ENCODE data around the gene RIMKLB.
"Not testable (repeated sequence)": the region's sequence is repeated elsewhere in the genome, so short reads cannot be mapped to it uniquely, and the experiment has no call there.

The RIMKLB gene

DNA sequence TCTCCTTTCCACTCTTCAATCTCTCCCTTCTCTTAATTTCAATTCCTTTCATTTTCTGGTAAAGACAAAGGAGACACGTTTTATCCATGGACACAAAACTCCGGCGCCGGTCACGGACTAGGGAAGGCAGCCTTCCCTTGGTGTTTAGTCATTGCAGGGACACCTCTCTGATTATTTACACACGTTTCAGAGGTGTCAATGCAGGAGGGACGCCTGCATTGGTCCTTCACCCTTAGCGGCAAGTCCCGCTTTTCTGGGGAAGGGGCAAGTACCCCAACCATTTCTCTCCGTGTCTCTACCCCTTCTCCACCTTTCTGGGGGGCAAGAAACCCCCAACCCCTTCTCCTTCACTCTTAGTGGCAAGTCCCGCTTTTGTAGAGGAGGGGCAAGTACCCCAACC lies 107.7 kb downstream of the RIMKLB start:
- not testable (repeated sequence) for H3K9me3 Mint-ChIP-seq; H3K27me3 Mint-ChIP-seq (ENCODE audit: low read depth); H3K4me1 Mint-ChIP-seq (ENCODE audit: low read depth); H3K4me3 Mint-ChIP-seq; H3K36me3 Mint-ChIP-seq (ENCODE audit: low read depth); H3K27ac Mint-ChIP-seq

DNA sequence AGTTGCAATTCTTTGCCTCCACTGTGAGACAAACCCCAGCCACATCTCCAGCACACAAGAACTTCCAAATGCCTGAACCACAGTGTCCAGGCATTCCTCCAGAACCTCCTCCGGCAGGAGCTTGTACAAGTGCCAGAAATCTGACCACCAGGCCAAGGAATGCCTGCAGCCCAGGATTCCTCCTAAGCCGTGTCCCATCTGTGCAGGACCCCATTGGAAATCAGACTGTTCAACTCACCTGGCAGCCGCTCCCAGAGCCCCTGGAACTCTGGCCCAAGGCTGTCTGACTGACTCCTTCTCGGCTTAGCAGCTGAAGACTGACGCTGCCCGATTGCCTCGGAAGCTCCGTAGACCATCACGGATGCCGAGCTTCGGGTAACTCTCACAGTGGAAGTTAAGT lies 109.3 kb downstream of the RIMKLB start:
- H3K4me1 Mint-ChIP-seq (ENCODE audit: low read depth); H3K27ac Mint-ChIP-seq; H3K27me3 Mint-ChIP-seq (ENCODE audit: low read depth); H3K4me3 Mint-ChIP-seq; H3K9me3 Mint-ChIP-seq; H3K36me3 Mint-ChIP-seq (ENCODE audit: low read depth): not testable (repeated sequence)

DNA sequence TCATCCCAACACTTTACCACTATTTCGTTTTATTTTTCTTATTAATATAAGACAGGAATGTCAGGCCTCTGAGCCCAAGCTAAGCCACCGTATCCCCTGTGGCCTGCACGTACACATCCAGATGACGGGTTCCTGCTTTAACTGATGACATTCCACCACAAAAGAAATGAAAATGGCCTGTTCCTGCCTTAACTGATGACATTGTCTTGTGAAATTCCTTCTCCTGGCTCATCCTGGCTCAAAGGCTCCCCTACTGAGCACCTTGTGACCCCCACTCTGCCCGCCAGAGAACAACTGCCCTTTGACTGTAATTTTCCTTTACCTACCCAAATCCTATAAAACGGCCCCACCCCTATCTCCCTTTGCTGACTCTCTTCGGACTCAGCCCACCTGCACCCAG lies 112.3 kb downstream of the RIMKLB start:
- H3K4me1 Mint-ChIP-seq (ENCODE audit: low read depth); H3K27ac Mint-ChIP-seq; H3K27me3 Mint-ChIP-seq (ENCODE audit: low read depth); H3K9me3 Mint-ChIP-seq; H3K36me3 Mint-ChIP-seq (ENCODE audit: low read depth); H3K4me3 Mint-ChIP-seq: not testable (repeated sequence)

DNA sequence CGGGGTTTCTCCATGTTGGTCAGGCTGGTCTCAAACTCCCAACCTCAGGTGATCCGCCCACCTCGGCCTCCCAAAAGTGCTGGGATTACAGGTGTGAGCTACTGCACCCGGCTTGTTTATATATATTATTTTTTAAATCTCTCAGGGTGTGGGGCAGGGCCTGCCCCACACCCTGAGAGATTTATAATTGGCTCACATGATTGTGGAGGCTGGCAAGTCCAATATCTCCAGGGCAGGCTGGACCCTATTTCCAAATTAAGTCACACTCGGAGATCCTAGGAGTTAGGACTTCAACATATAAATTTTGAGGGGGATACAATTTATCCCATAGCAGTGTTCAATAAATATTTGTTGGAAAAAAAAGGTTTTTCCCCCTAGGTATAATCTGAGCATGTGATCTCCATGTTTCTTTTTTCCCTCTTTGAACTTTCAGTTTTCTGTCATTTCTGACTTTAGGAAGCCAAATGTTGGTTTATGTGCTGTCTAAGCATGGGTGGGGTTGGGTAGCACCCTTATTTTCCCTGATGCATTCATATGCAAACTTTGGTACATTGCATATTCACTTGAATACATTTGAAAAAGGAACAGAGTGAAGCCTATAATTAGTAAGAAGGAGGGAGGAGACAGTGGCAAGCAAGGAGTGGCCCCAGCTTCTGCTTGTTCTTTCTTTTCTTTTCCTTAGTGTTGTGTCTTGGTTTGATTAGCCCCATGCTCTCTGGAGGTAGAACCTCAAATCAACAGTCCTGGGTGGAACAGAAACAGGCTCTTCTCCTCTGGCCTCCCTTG lies 116.0 kb downstream of the RIMKLB start:
- Mint-ChIP-seq H3K27ac (no peak overlapping the region), H3K9me3 (no peaks in the 10 kb centered on the region), H3K4me3 (no peak overlapping the region), H3K36me3 (ENCODE audit: low read depth) (no peaks in the 10 kb centered on the region), H3K4me1 (ENCODE audit: low read depth) (no peaks in the 10 kb centered on the region), H3K27me3 (ENCODE audit: low read depth) (no peaks in the 10 kb centered on the region)

DNA sequence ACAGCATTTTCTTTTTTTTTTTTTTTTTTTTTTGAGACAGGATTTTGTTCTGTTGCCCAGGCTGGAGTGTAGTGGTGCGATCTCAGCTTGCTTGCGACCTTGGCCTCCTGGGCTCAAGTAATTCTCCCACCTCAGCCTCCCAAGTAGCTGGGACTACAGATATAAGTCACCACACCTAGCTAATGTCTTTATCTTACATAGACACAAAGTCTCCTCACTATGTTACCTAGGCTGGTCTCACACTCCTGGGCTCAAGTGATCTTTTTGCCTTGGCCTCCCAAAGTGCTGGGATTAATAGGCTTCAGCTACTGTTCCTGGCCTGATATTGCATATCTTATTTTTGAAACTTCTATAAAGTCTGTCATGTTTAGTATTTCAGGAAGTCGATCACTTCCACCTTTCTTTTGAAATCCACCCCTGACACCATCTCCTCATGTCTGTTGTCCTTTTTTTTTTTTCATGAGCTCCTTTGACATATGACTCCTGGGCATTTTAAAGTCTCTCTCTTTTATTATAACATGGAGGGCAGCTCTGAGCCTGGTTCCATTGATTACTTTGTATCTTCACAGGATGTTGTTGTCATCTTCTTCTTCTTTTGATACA lies 118.8 kb downstream of the RIMKLB start:
- H3K36me3 Mint-ChIP-seq (ENCODE audit: low read depth) = no peaks in the 10 kb centered on the region
- no peaks in the 10 kb centered on the region for H3K4me1 Mint-ChIP-seq (ENCODE audit: low read depth)
- H3K9me3 Mint-ChIP-seq = no peaks in the 10 kb centered on the region
- H3K27ac Mint-ChIP-seq = no peak overlapping the region
- no peaks in the 10 kb centered on the region for H3K27me3 Mint-ChIP-seq (ENCODE audit: low read depth)
- no peak overlapping the region for H3K4me3 Mint-ChIP-seq

DNA sequence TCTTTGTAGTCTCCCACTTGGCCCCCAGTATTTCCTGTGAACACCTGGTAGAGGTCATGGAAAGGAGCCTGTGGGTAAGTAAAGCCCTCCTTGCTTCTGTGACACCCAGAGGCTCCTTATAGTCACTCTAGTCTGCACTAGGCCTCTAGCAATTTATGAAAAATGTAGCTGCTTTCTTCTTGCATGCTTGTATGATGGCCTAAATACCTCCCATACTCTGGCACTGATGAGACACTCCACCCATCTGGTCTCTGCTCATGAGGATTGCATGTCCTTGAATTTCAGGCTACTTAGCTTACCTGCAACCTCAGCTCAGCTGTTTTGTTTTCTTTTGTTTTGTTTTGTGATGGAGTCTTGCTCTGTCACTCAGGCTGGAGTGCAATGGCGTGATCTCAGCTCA lies 120.1 kb downstream of the RIMKLB start:
- Mint-ChIP-seq H3K9me3 (no peaks in the 10 kb centered on the region), H3K4me3 (no peak overlapping the region), H3K4me1 (ENCODE audit: low read depth) (no peaks in the 10 kb centered on the region), H3K27ac (no peak overlapping the region), H3K36me3 (ENCODE audit: low read depth) (no peaks in the 10 kb centered on the region), H3K27me3 (ENCODE audit: low read depth) (no peaks in the 10 kb centered on the region)

DNA sequence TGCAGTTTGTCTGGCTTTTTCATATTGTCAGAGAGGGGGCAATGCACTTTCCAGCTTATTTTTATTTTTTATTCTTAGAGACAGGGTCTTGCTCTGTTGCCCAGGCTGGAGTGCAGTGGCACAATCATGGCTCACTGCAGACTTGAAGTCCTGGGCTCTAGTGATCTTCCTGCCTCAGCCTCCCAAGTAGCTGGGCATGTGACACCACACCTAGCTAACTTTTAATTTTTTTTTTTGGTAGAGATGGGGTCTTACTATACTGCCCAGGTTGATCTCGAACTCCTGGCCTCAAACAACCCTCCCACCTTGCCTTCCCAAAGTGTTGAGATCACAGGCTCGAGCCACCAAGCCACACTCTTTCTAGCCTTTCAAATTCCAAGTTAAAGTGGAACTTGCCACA lies 120.7 kb downstream of the RIMKLB start:
- H3K4me3 Mint-ChIP-seq = no peak overlapping the region
- H3K4me1 Mint-ChIP-seq (ENCODE audit: low read depth) = no peaks in the 10 kb centered on the region
- peaks cover 3% of the 10 kb centered on the region for H3K27me3 Mint-ChIP-seq (ENCODE audit: low read depth)
- H3K27ac Mint-ChIP-seq = no peak overlapping the region
- H3K36me3 Mint-ChIP-seq (ENCODE audit: low read depth) = no peaks in the 10 kb centered on the region
- H3K9me3 Mint-ChIP-seq = no peaks in the 10 kb centered on the region

DNA sequence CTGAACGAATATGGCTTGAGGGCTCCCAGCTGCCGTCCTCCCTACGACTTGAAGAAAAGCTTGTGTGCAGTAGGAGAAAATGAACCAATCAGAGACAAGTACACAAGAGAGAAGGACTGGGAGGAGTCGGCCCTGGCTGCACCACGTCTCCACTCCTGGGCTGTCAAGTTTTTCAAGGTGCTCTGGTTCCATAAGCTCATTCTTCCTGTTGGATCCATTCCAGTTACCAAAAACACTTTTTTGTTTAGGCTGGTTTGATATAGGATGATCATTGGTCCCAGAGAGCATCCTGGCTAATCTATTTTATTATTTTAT lies 121.8 kb downstream of the RIMKLB start:
- Mint-ChIP-seq H3K4me3 (no peak overlapping the region), H3K36me3 (ENCODE audit: low read depth) (no peaks in the 10 kb centered on the region)

DNA sequence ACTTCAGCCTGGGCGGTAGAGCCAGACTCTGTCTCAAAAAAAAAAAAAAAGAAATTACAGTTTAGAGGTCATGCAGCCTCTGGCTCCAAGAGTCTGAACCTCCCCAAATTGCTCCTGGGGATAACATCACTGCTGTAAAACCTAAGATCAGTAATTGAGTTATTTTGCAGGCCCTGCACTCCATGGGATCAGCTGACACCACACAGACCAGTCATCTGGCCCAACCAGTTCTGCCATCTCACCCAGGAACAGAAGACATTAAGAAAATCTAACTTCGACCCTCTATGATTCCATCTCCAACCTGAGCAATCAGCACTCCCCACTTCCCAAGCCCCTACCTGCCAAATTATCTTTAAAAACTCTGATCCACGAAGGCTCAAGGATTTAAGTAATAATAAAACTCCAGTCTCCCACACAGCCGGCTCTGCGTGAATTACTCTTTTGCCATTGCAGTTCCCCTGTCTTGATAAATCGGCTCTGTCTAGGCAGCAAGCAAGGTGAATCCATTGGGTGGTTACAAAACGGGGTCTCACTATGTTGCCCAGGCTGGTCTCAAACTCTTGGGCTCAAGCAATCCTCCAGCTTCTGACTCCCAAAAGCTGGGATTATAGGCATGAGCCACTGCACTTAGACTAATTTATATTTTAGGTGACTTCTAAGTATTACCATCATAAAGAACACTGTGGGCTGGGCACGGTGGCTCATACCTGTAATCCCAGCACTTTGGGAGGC lies 123.1 kb downstream of the RIMKLB start:
- not testable (repeated sequence) for H3K9me3 Mint-ChIP-seq; H3K36me3 Mint-ChIP-seq (ENCODE audit: low read depth); H3K4me1 Mint-ChIP-seq (ENCODE audit: low read depth); H3K4me3 Mint-ChIP-seq; H3K27ac Mint-ChIP-seq
- H3K27me3 Mint-ChIP-seq (ENCODE audit: low read depth) = peaks cover 18% of the 10 kb centered on the region

More for the DNA sequence above, 121.8 kb downstream of the RIMKLB start:
- Mint-ChIP-seq H3K27me3 (ENCODE audit: low read depth) (peaks cover 8% of the 10 kb centered on the region), H3K4me1 (ENCODE audit: low read depth) (no peaks in the 10 kb centered on the region), H3K27ac (no peak overlapping the region), H3K9me3 (no peaks in the 10 kb centered on the region)

DNA sequence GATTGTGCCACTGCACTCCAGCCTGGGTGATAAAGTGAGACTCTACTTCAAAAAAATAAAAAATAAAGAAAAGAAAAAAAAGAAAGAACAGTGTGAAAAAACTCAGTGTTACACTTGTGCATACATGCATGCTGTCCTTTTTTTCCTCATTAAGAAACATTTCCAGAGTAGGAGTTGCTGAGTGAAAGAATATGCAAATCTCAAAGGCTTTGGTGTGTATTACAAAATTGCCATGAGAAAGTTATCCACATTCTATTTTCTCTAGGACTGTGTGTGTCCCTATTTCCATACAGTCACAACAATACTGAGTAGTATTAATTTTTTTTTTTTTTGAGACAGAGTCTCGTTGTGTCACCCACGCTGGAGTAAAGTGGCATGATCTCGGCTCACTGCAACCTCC lies 123.8 kb downstream of the RIMKLB start:
- H3K36me3 Mint-ChIP-seq (ENCODE audit: low read depth) = no peaks in the 10 kb centered on the region
- no peaks in the 10 kb centered on the region for H3K4me1 Mint-ChIP-seq (ENCODE audit: low read depth)
- H3K27ac Mint-ChIP-seq = no peak overlapping the region

DNA sequence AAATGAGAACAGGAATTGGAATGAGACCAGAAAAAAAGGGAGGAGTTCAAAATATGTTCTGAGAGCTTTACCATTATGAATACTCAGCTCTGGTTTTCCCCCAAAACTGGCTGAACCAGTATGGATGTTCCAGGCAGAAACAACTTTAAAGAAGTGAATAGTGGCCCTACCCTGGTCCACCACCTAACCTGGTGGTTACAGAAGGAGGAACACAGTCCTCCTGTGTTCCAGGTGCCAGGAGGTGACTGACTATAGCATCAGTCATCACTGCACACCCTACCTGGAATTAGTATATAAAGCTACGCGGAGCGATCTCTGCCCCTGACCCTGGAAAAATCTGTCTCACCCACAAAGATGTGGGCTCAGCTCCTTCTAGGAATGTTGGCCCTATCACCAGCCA lies 124.5 kb downstream of the RIMKLB start, which contains the start of gene A2ML1:
A2ML1 (plus strand) TSS at position 324 of the 400 bp plus-strand sequence; CDS start at position 355, 31 bp downstream.
- H3K4me1 Mint-ChIP-seq (ENCODE audit: low read depth) = no peaks in the 10 kb centered on the region
- no peak within 1 kb of the TSS for H3K4me3 Mint-ChIP-seq
- H3K36me3 Mint-ChIP-seq (ENCODE audit: low read depth) = no peaks in the 10 kb centered on the region
- H3K27ac Mint-ChIP-seq = no peak within 1 kb of the TSS
- H3K27me3 Mint-ChIP-seq (ENCODE audit: low read depth) = peaks cover 18% of the 10 kb centered on the region
- H3K9me3 Mint-ChIP-seq = no peaks in the 10 kb centered on the region

More for the DNA sequence above, 123.8 kb downstream of the RIMKLB start:
- no peak overlapping the region for H3K4me3 Mint-ChIP-seq
- H3K27me3 Mint-ChIP-seq (ENCODE audit: low read depth) = peaks cover 18% of the 10 kb centered on the region
- H3K9me3 Mint-ChIP-seq = no peaks in the 10 kb centered on the region

DNA sequence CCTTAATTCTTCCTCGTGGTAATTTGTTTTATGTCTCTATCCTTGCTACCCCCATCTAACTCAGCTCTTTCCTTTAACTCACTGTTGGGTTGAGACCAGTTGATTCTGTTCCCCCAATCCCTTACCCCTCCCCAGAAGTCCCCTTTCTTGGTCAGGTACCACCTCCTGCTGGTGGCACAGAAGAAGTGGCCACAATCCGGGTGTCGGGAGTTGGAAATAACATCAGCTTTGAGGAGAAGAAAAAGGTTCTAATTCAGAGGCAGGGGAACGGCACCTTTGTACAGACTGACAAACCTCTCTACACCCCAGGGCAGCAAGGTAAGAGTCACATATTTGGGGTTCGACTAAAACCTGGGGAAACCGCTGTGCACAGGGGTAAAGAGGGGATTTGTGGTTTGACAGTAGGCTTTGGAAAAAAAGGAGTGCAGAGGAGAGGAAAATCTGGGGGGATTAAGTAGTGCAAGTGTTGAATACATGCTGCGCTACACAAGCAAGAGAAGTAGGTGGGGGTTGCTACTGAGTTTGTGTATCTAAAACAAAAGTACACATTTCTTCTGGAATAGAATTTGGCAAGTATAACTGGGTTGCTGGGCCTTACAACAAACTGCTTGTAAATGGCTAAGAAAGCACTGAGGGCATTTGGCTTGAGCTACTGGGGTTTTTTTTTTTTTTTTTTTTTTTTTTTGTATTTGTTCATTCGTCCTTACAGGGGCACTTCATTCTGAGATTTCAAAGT lies 125.9 kb downstream of the RIMKLB start:
- Mint-ChIP-seq H3K36me3 (ENCODE audit: low read depth) (no peaks in the 10 kb centered on the region), H3K4me3 (no peak overlapping the region), H3K9me3 (no peaks in the 10 kb centered on the region), H3K27me3 (ENCODE audit: low read depth) (peaks cover 18% of the 10 kb centered on the region), H3K4me1 (ENCODE audit: low read depth) (no peaks in the 10 kb centered on the region), H3K27ac (no peak overlapping the region)

DNA sequence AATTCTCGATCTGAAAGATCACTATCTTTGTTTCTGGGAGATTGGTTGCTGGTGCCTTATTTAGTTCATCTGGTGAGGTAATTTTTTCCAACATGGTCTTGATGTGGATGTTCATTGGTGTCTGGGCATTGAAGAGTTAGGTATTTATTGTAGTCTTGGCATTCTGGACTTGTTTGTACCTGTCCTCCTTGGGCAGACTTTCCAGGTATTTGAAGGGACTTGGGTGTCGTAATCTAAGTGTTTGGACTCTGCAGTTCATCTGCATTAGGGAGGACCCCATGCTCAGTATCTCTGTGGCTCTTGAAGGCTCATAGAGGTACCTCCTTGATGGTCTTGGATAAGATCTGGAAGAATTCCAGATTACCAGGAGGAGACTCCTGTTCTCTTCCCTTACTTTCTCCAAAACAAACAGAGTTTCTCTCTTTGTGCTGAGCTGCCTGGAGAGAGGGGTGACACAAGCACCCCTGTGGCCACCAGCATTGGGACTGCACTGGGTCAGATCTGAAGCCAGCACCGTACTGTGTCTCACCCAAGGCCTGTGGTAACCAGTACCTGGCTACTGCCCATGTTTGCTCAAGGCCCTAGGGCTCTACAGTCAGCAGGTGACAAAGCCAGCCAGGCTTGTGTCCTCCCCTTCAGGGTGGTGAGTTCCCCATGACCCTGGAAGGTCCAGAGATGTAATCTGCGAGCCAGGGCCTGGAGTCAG lies 129.9 kb downstream of the RIMKLB start:
- Mint-ChIP-seq H3K27me3 (ENCODE audit: low read depth) (peaks cover 18% of the 10 kb centered on the region), H3K4me1 (ENCODE audit: low read depth) (no peaks in the 10 kb centered on the region), H3K36me3 (ENCODE audit: low read depth) (no peaks in the 10 kb centered on the region), H3K9me3 (no peaks in the 10 kb centered on the region), H3K4me3 (no peak overlapping the region), H3K27ac (no peak overlapping the region)
